Right lobe of liver (tissue), 4 donors: Measurements from ENCODE around the gene LZTS3.

Experiments used
- CTCF ChIP-seq, 4 donors: fragments of 200-600 bp in 3 of 4; fragments of 450-650 bp in 1 of 4; IDR thresholded peaks; one replicate each; pipeline versions ENCODE4 v1.5.1 to v1.8.0; 2016 to 2022; ENCODE audit warnings: antibody characterized with exemption in 4 of 4, mild to moderate bottlenecking in 2 of 4
- POLR2A ChIP-seq: fragments of 450-650 bp; IDR thresholded peaks from one replicate; pipeline ENCODE4 v1.6.1; 2017; ENCODE audit warnings: antibody characterized with exemption, mild to moderate bottlenecking
- donor health status: DM: no; HTN: no; CAD: no.
- donor health status: DM: no; HTN: no; CAD: no.
- donor health status: DM: no; HTN: yes; CAD: no.

DNA sequence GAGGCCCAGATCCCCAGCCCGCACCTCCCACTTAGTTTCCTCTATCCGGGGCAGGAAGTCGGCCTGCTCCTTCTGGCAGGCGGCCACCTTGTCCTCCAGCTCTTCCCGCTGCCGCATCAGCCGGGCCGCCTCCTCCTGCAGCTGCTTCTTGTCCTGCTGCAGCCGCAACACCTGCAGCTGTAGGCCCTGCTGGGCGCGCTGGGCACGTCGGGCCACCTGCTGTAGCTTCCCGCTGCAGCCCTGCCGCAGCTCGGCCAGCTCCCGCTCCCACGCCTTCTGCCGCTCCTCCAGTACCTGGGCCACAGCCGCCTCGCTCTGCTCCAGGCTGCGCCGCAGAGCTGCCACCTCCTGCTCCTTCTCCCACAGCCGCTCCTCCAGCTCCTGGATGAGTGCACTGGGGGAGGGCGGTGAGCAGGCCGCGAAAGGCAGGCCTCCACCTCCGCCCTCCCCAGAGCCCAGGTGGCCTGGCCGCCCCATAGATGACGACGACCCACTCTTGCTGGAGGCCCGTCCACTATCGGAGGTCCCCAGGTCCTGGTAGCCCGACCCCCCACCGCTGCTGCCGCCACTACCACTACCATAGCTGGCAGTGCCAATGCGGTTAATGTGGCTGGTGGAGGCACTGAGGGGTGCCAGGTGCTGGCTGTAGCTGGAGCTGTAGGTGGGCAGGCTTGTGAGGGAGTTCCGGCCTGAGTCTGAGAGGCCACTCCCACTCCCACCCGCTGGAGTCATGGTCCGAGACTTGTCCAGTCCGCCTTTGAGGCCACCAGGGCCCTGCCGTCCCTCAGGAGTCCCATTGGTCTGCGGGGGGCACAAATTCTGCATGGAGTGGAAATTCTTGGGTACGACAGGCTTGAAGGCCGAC lies 7.6 kb downstream of the LZTS3 start:
- TF ChIP-seq CTCF (IDR thresholded peaks at IDR 0.05) = no peak
- TF ChIP-seq POLR2A = no peak
